Amniotic stem cell (primary cell): ENCODE results near the gene OR4D9.
A peak's percentile ranks its signal among the peaks of the same experiment; 100 is the strongest.

ENCODE experiments used
- DNase-seq: peaks from one replicate; lab custom pipeline; 2025; lab: John Stamatoyannopoulos, UW

OR4D9 gene

GRCh38 chr11:59550842-59551658 is 39.7 kb downstream of the OR4D9 start:
- peak; percentile 80 for DNase-seq

- peak; percentile 55 for DNase-seq
These were observed 40.6 kb downstream of the OR4D9 start for GRCh38 chr11:59551659-59552521.

DNA sequence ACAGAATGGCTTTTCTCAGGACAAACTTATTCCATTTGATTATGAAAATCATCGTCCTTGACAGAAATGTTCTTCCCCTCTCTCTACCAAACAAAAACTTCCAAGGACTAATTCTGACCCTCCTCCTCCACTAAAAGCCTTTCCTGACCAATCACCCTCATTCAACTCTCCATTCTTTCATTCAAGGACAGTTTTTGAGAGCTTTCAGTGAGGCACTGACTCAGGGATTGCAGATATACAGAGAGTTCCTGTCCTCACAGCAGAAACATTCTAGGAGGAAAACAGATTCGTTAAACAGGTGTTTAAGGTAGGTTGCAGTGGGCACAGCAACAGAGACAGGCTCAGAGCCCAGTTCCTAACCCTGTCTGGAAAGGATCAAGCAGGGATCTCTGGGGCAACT is 41.5 kb downstream of the OR4D9 start:
- no peak for DNase-seq

- no peak for DNase-seq
These were observed 42.0 kb downstream of the OR4D9 start for GRCh38 chr11:59553323-59553722.

- DNase-seq, result no peak
These were observed 44.3 kb downstream of the OR4D9 start for GRCh38 chr11:59555601-59556114.

GRCh38 chr11:59556115-59556916 is 45.0 kb downstream of the OR4D9 start:
- peak; percentile 66 for DNase-seq

GRCh38 chr11:59556917-59557348 is 45.6 kb downstream of the OR4D9 start:
- DNase-seq, result no peak

DNA sequence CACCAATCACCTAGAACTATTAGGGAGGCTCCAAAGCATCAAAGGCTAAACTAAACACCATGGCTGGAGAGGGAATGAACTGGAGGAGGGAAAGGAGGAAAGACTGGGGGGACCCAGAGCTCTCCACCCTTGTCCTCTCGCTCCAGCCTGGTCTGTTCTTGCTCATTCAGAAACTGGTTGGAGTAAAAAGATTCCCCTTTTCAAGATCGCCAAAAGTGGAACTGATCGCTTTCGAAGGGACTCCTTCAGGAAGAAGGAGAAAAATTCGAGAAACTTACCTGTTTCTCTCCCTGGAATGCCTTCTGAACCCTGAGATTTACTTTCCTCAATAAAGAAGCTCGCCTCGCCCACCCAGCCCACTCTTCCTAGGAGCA is 46.9 kb downstream of the OR4D9 start:
- no peak for DNase-seq

DNA sequence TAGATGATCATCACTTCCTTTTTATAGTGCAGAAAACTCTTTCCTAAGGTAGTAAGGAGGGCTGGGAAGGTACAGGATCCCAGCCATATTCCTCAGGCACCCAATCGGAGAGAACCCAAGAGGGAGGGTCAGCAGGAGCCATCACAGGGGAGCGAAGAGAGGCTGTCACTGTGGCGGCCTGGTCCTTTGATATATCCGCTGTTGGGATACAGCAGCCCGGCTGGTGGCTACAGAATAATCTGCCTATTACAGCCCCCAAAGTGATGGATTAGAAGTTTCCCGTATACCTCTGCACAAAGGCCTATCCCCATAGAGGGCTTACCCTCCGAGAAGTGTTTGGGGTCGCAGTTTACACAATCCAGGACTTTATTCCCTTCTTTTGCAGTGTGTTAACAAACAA is 48.5 kb downstream of the OR4D9 start:
- DNase-seq, result no peak

GRCh38 chr11:59560290-59560701 is 49.0 kb downstream of the OR4D9 start:
- no peak for DNase-seq

DNA sequence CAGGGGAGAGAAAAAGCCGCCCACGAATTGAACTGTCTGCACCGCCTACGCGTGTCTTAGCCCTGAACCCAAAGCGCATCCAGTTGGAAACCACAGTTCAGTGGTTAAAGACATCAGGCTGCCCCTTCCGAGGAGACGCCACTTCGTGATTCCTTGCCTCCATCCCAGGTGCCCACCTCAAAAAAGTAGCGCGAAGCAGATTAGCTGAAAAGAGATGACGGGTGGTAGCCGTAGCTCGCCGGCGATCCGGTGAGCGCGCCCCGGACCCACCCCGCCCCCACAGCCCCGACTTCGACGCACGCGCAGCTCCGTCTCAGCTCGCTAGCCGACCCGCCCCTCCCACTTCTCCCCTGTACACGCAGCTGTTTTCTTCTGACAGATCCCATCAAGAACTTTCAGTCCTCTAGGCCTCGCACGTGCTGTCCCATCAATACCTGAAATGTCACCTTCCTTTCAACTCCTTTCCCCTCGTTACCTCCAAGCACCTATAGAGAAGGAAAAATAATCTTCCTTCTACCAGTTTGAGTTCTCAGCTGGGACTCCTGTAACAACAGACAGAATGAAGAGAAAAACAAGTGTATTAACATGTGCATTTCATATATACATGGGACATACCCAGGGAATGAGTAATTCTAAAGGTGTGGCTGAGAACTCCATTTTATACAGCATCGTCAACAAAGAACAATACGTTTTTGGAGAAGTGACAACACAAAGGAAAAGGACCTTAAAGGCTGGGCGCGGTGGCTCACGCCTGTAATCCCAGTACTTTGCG is 49.5 kb downstream of the OR4D9 start:
- peak; percentile 53 for DNase-seq

DNA sequence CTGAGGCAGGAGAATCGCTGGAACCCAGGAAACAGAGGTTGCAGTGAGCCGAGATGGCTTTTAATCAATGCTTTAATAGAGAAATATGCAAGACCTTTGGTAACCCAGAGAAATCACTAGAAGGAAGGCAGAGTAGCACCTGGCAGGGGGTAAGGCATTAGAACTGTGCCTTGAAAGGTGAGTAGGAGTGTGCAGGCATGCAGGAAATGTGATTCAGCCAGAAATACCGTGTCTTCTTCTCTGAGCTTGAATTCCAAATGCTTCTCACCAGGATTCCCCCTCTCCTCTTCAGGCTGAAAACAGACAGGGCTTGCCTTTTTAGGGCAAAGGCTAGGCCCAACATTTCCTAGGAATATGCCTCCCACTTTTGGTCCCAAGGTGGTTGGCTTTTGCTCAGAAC is 51.0 kb downstream of the OR4D9 start:
- no peak for DNase-seq
